Breast epithelium (tissue), 4 donors: Measurements from ENCODE around the gene DOCK11. TPM values are rescaled to one million over a fixed set of nuclear protein-coding genes. Genes with fewer than 3 reads are reported as not detected.

Source experiments
- DNase-seq, 2 donors: peaks; one replicate each; pipeline ENCODE4 v3.0.0-alpha.2; 2019; ENCODE audit warnings: low spot score in 2 of 2
- H3K27ac ChIP-seq, 2 donors: fragments of 200-600 bp; sonication (generic) in 1 of 2; one replicate each; pipeline ENCODE4 v1.5.1; 2016 to 2019; ENCODE audit warnings: mild to moderate bottlenecking in 1 of 2
- H3K27me3 ChIP-seq, 2 donors: fragments of 200-600 bp; sonication (generic) in 1 of 2; one replicate each; pipeline versions ENCODE4 v1.5.1 to v1.6.0; 2017 to 2019; ENCODE audit warnings: control low read depth in 1 of 2, mild to moderate bottlenecking in 1 of 2
- H3K36me3 ChIP-seq: fragments of 200-600 bp; one replicate; pipeline ENCODE4 v1.5.1; 2019
- H3K4me1 ChIP-seq, 2 donors: fragments of 200-600 bp; sonication (generic); one replicate each; pipeline ENCODE4 v1.5.1; 2016 to 2019; ENCODE audit warnings: control low read depth in 1 of 2
- H3K4me3 ChIP-seq, 3 donors: fragments of 200-600 bp; sonication (generic); 1 replicate in 2 of 3; 2 replicates in 1 of 3; pipeline ENCODE4 v1.5.1; 2016 to 2019; ENCODE audit warnings: mild to moderate bottlenecking in 3 of 3, moderate library complexity in 2 of 3
- H3K9me3 ChIP-seq, 2 donors: fragments of 200-600 bp; sonication (generic) in 1 of 2; one replicate each; pipeline ENCODE4 v1.5.1; 2016 to 2019; ENCODE audit warnings: control low read depth in 1 of 2
- CTCF ChIP-seq, 3 donors: fragments of 450-650 bp; IDR thresholded peaks; one replicate each; pipeline ENCODE4 v1.5.1; 2016 to 2017; ENCODE audit warnings: antibody characterized with exemption in 3 of 3, mild to moderate bottlenecking in 3 of 3, moderate library complexity in 3 of 3
- POLR2A ChIP-seq: fragments of 450-650 bp; IDR thresholded peaks from one replicate; pipeline ENCODE4 v1.6.1; 2016; ENCODE audit warnings: antibody characterized with exemption, mild to moderate bottlenecking, moderate library complexity
- POLR2AphosphoS5 ChIP-seq, 3 donors: sonication (generic); formaldehyde crosslinking; IDR thresholded peaks; one replicate each; pipeline ENCODE4 v1.6.1; 2017; ENCODE audit warnings: antibody characterized with exemption in 3 of 3
- intact Hi-C: fragments of 100-400 bp; cut with DNase I; formaldehyde crosslinking; loops from one replicate; pipeline ENCODE4 v1.15.1; 2023; ENCODE audit warnings: low total_unique reads
- total RNA-seq, 3 donors: library from RNA; depleted of rRNA; stranded (reverse); fragments of >200 nt; gene quantifications; one replicate each; pipeline ENCODE4 v1.1.0, GENCODE V29; 2016

Gene DOCK11
- total RNA-seq, 3 donors from 2014 or later: 25.3 to 138 (median 26.9) TPM

GRCh38 chrX:118552121-118552900, 56.7 kb downstream of the DOCK11 start:
- Histone ChIP-seq H3K4me1 (no peaks in the 10 kb centered on the region), H3K27ac (no peak overlapping the region), H3K27me3 (peaks cover 0 to 20% of the 10 kb centered on the region in 2 donors), H3K4me3 (no peak overlapping the region), H3K9me3 (no peaks in the 10 kb centered on the region), H3K36me3 (no peaks in the 10 kb centered on the region)
- intact Hi-C loops: no loop called here
- DNase-seq: no peak
- TF ChIP-seq POLR2A (no peak), POLR2AphosphoS5 (IDR thresholded peaks at IDR 0.05) (no peak), CTCF (IDR thresholded peaks at IDR 0.05) (no peak)

GRCh38 chrX:118553042-118553710, 57.6 kb downstream of the DOCK11 start:
- no peak for DNase-seq
- H3K27me3 ChIP-seq: peaks cover 0 to 23% of the 10 kb centered on the region in 2 donors
- H3K4me1 ChIP-seq: no peaks in the 10 kb centered on the region
- no peak overlapping the region for H3K4me3 ChIP-seq
- intact Hi-C loops: no loop called here
- H3K27ac ChIP-seq: no peak overlapping the region
- no peaks in the 10 kb centered on the region for H3K9me3 ChIP-seq
- H3K36me3 ChIP-seq: no peaks in the 10 kb centered on the region
- TF ChIP-seq POLR2AphosphoS5 (IDR thresholded peaks at IDR 0.05) (no peak), CTCF (IDR thresholded peaks at IDR 0.05) (no peak), POLR2A (no peak)

GRCh38 chrX:118554511-118554910, 58.9 kb downstream of the DOCK11 start:
- Histone ChIP-seq H3K27ac (no peak overlapping the region), H3K4me1 (no peaks in the 10 kb centered on the region), H3K9me3 (no peaks in the 10 kb centered on the region), H3K27me3 (peaks cover 0 to 23% of the 10 kb centered on the region in 2 donors), H3K36me3 (no peaks in the 10 kb centered on the region), H3K4me3 (no peak overlapping the region)
- intact Hi-C loops: no loop called here
- TF ChIP-seq POLR2A: no peak
- no peak for TF ChIP-seq CTCF (IDR thresholded peaks at IDR 0.05)
- no peak for TF ChIP-seq POLR2AphosphoS5 (IDR thresholded peaks at IDR 0.05)
- DNase-seq: no peak

- no peak overlapping the region for H3K27ac ChIP-seq
- DNase-seq: no peak
- no peak for TF ChIP-seq CTCF (IDR thresholded peaks at IDR 0.05)
- H3K36me3 ChIP-seq: no peaks in the 10 kb centered on the region
- intact Hi-C loops: no loop called here
- no peaks in the 10 kb centered on the region for H3K9me3 ChIP-seq
- no peak overlapping the region for H3K4me3 ChIP-seq
- peaks cover 0 to 12% of the 10 kb centered on the region in 2 donors for H3K27me3 ChIP-seq
- no peaks in the 10 kb centered on the region for H3K4me1 ChIP-seq
Measured at GRCh38 chrX:118558926-118559325, 63.3 kb downstream of the DOCK11 start.

GRCh38 chrX:118560489-118560888, 64.9 kb downstream of the DOCK11 start:
- no peak for TF ChIP-seq POLR2A
- no peak for TF ChIP-seq CTCF (IDR thresholded peaks at IDR 0.05)
- TF ChIP-seq POLR2AphosphoS5 (IDR thresholded peaks at IDR 0.05): no peak
- DNase-seq: no peak
- intact Hi-C loops: no loop called here

More at GRCh38 chrX:118560489-118560888, 64.9 kb downstream of the DOCK11 start:
- Histone ChIP-seq H3K4me3 (no peak overlapping the region), H3K9me3 (no peaks in the 10 kb centered on the region), H3K27ac (no peak overlapping the region), H3K27me3 (peaks cover 0 to 15% of the 10 kb centered on the region in 2 donors), H3K4me1 (no peaks in the 10 kb centered on the region), H3K36me3 (no peaks in the 10 kb centered on the region)
